Aorta (tissue), 5 donors: ENCODE data around the gene RMND1. TPM values are rescaled to one million over a fixed set of nuclear protein-coding genes. Genes with fewer than 3 reads are reported as not detected.
A peak's percentile ranks its signal among the peaks of the same experiment; 100 is the strongest.

Source experiments
- ATAC-seq: fragments of 200-7000 bp; cut with Tn5 transposase; one replicate; pipeline ENCODE4 v1.9.1; 2022; ENCODE audit warnings: moderate library complexity; ENCODE audit not compliant: low FRiP score
- DNase-seq, 2 donors: peaks; one replicate each; pipeline ENCODE4 v3.0.0-alpha.2; 2020
- H3K27ac ChIP-seq, 2 donors: one replicate each; pipeline ENCODE4 v1.5.1; 2013; ENCODE audit warnings: low read length in 2 of 2, mild to moderate bottlenecking in 2 of 2, moderate library complexity in 2 of 2, control low read depth in 1 of 2, inconsistent platforms in 1 of 2, low read depth in 1 of 2
- H3K27me3 ChIP-seq, 2 donors: one replicate each; pipeline ENCODE4 v1.6.1; 2013; ENCODE audit warnings: control low read depth in 1 of 2, low read length in 1 of 2, mild to moderate bottlenecking in 1 of 2, moderate library complexity in 1 of 2; ENCODE audit not compliant: insufficient read depth in 2 of 2, control insufficient read depth in 1 of 2
- H3K36me3 ChIP-seq, 2 donors: one replicate each; pipeline ENCODE4 v1.6.1; 2013; ENCODE audit warnings: control low read depth in 1 of 2, low read length in 1 of 2, mild to moderate bottlenecking in 1 of 2; ENCODE audit not compliant: insufficient read depth in 2 of 2, control insufficient read depth in 1 of 2
- H3K4me1 ChIP-seq, 2 donors: one replicate each; pipeline ENCODE4 v1.6.1; 2013; ENCODE audit warnings: low read length in 2 of 2, control low read depth in 1 of 2, mild to moderate bottlenecking in 1 of 2, moderate library complexity in 1 of 2; ENCODE audit not compliant: insufficient read depth in 2 of 2, control insufficient read depth in 1 of 2
- H3K4me3 ChIP-seq, 2 donors: one replicate each; pipeline ENCODE4 v1.5.1; 2013; ENCODE audit warnings: low read length in 2 of 2, control low read depth in 1 of 2, mild to moderate bottlenecking in 1 of 2
- H3K9me3 ChIP-seq: one replicate; pipeline ENCODE4 v1.6.1; 2013; ENCODE audit warnings: mild to moderate bottlenecking, low read length; ENCODE audit not compliant: control insufficient read depth
- WGBS, 2 donors: extraction: QIAGEN DNeasy Blood & Tissue Kit; methylation state at CpG; one replicate each; pipeline ENCODE4 v1.1.7; 2013; 5-methylcytosine and 5-hydroxymethylcytosine counted together
- intact Hi-C, 2 donors: fragments of 100-400 bp; cut with DNase I; formaldehyde crosslinking; loops; one replicate each; pipeline versions ENCODE4 v1.14.2 to v1.15.0; 2022
- polyA plus RNA-seq, 2 donors: library from polyadenylated mRNA; stranded (reverse); fragments of 200-250 nt; gene quantifications; one replicate each; pipeline ENCODE4 v1.2.3, GENCODE V29; 2013
- total RNA-seq, 2 donors: library from RNA; stranded (reverse); fragmentation: NEBNext Ultra II Directional; extraction: Animal tissue kit (Norgen Biotek cat#: 25700); gene quantifications; one replicate each; pipeline ENCODE4 v1.2.1, GENCODE V29; 2021
- donor health status: healthy with polysubstance abuse.
- donor health status: Bipolar disorder and iron deficiency.
- donor health status: DM: no; HTN: no; CAD: no.
- donor health status: DM: no; HTN: no; CAD: no.
- donor health status: DM: yes; HTN: yes; CAD: no.

RMND1 gene
- total and polyA plus RNA-seq, 4 donors = 12.9 to 24.4 (median 21.4) TPM

- intact Hi-C loops = no loop called here
- Histone ChIP-seq H3K27me3 (no peaks in the 10 kb centered on the region), H3K4me3 (peak overlapping the region in 1 of 2 donors; percentile 53), H3K4me1 (no peaks in the 10 kb centered on the region), H3K27ac (no peak overlapping the region), H3K36me3 (no peaks in the 10 kb centered on the region), H3K9me3 (no peaks in the 10 kb centered on the region)
- 40 to 47% methylated on average over 16 of the region's 16 CpGs for WGBS, 2 donors
- ATAC-seq (peak; percentile 20), DNase-seq (no peak)
These were observed 41.4 kb upstream of the RMND1 start for GRCh38 chr6:151493161-151493803.

GRCh38 chr6:151490996-151491395 lies 39.1 kb upstream of the RMND1 start:
- Histone ChIP-seq H3K27ac (no peak overlapping the region), H3K27me3 (no peaks in the 10 kb centered on the region), H3K9me3 (no peaks in the 10 kb centered on the region), H3K4me3 (no peak overlapping the region), H3K4me1 (no peaks in the 10 kb centered on the region), H3K36me3 (no peaks in the 10 kb centered on the region)
- WGBS, 2 donors = 74% methylated on average over 7 of the region's 7 CpGs
- ATAC-seq = no peak
- intact Hi-C loops = no loop called here
- DNase-seq = no peak

- DNase-seq = no peak
- 59 to 60% methylated on average over 2 of the region's 2 CpGs for WGBS, 2 donors
- Histone ChIP-seq H3K27ac (no peak overlapping the region), H3K4me1 (no peaks in the 10 kb centered on the region), H3K4me3 (no peak overlapping the region), H3K36me3 (no peaks in the 10 kb centered on the region), H3K9me3 (no peaks in the 10 kb centered on the region), H3K27me3 (no peaks in the 10 kb centered on the region)
- intact Hi-C loops = no loop called here
- ATAC-seq = no peak
These were observed 36.3 kb upstream of the RMND1 start for GRCh38 chr6:151488226-151488625.

- H3K4me1 ChIP-seq = no peaks in the 10 kb centered on the region
- DNase-seq (no peak), ATAC-seq (no peak)
- H3K9me3 ChIP-seq = no peaks in the 10 kb centered on the region
- H3K27me3 ChIP-seq = no peaks in the 10 kb centered on the region
- H3K4me3 ChIP-seq = no peak overlapping the region
- no peaks in the 10 kb centered on the region for H3K36me3 ChIP-seq
- no peak overlapping the region for H3K27ac ChIP-seq
- intact Hi-C loops = no loop called here
These were observed 32.1 kb upstream of the RMND1 start for GRCh38 chr6:151483994-151484393.

- 13 to 15% methylated on average over 5 of the region's 5 CpGs for WGBS, 2 donors
- no peaks in the 10 kb centered on the region for H3K4me1 ChIP-seq
- no peak overlapping the region for H3K4me3 ChIP-seq
- no peaks in the 10 kb centered on the region for H3K27me3 ChIP-seq
- no peaks in the 10 kb centered on the region for H3K36me3 ChIP-seq
- DNase-seq = no peak
- no peak for ATAC-seq
- intact Hi-C loops = no loop called here
- no peak overlapping the region for H3K27ac ChIP-seq
- no peaks in the 10 kb centered on the region for H3K9me3 ChIP-seq
These were observed 30.4 kb upstream of the RMND1 start for GRCh38 chr6:151482290-151482689.

GRCh38 chr6:151481786-151482185 lies 29.9 kb upstream of the RMND1 start:
- Histone ChIP-seq H3K9me3 (no peaks in the 10 kb centered on the region), H3K36me3 (no peaks in the 10 kb centered on the region), H3K4me1 (no peaks in the 10 kb centered on the region), H3K4me3 (no peak overlapping the region), H3K27ac (no peak overlapping the region), H3K27me3 (no peaks in the 10 kb centered on the region)
- intact Hi-C loops = no loop called here
- DNase-seq = no peak
- ATAC-seq = no peak

- H3K27ac ChIP-seq = no peak overlapping the region
These were observed 26.7 kb upstream of the RMND1 start for GRCh38 chr6:151478670-151479069.

GRCh38 chr6:151477726-151478125 lies 25.8 kb upstream of the RMND1 start:
- Histone ChIP-seq H3K9me3 (no peaks in the 10 kb centered on the region), H3K36me3 (no peaks in the 10 kb centered on the region), H3K27me3 (no peaks in the 10 kb centered on the region), H3K4me3 (no peak overlapping the region), H3K4me1 (peaks cover 0 to 2% of the 10 kb centered on the region in 2 donors), H3K27ac (no peak overlapping the region)
- DNase-seq (no peak), ATAC-seq (no peak)
- WGBS, 2 donors = 94 to 95% methylated on average over 12 of the region's 12 CpGs
- intact Hi-C loops = loop anchor here (2.0 to 5.0 kb wide), 3 partner anchors 35 to 70 kb away; no protein-coding TSS in a partner anchor

More at GRCh38 chr6:151478670-151479069, 26.7 kb upstream of the RMND1 start:
- Histone ChIP-seq H3K4me1 (peaks cover 0 to 2% of the 10 kb centered on the region in 2 donors), H3K4me3 (no peak overlapping the region), H3K36me3 (no peaks in the 10 kb centered on the region), H3K9me3 (no peaks in the 10 kb centered on the region), H3K27me3 (no peaks in the 10 kb centered on the region)
- intact Hi-C loops = loop anchor here (5.0 kb wide), 2 partner anchors 36 to 71 kb away; no protein-coding TSS in a partner anchor
- DNase-seq (no peak), ATAC-seq (no peak)
- 88 to 91% methylated on average over 6 of the region's 6 CpGs for WGBS, 2 donors
